DMS79 treated with DMSO at 0.1 percent for 48 hours (cell line): Measurements from ENCODE around the gene PPP1R13B.

Source experiments
- DNase-seq: peaks from one replicate; lab custom pipeline; 2025; lab: John Stamatoyannopoulos, UW

Gene PPP1R13B

DNA sequence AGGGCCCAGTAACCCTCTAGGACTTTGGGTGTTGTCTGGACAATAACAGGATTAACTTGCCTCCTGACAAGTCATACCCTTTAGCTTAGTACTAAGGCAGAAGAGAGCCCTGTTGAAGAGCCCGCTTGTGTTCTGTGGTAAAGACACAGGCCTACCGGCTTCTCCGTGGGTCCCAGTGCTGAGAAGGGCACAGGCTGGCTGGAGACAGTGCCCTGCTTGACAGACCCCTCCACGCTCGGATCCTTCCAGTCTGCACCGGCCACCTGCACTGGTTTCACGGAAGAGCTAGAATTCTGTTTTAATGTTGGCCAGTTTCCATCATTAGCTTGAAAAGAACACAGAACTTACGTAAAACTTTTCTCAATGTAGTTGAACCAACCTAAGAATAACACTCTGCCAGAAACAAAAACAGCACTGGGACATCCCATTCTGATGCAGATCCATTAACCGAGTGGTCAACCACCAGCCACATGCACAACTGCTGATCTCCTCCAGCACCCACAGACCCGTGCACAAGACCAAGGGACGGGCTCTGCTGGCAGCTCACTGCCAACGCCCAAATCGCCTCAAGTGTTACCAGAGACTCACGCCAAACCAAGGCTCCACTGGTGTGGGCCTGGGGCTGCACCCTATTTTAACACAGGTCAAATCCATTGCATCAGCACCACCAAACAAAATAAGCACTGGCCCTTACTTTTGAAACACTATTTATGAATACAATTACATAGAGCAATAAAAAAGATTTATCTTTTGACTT, 104.7 kb downstream of the PPP1R13B start:
- no peak for DNase-seq

DNA sequence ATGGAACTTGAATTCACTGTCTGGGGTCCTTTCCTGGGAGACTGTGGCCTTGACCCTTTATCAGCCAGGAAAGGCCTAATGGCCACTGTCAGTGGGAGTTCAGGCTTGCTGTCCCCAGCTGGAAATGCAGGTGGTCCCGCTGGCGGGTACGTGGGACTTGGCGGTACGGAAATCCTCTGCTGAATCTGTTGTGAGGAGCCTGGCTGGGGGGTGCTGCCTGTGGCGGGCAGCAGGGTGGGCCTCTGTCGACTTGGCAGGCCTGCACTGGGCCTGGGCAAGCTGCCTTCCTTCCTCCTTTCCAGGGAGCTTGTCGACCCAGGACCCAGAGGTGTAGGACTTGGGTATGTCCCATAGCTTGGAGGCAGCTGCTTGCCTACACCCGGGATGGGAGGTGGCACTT, 105.5 kb downstream of the PPP1R13B start:
- DNase-seq: no peak

DNA sequence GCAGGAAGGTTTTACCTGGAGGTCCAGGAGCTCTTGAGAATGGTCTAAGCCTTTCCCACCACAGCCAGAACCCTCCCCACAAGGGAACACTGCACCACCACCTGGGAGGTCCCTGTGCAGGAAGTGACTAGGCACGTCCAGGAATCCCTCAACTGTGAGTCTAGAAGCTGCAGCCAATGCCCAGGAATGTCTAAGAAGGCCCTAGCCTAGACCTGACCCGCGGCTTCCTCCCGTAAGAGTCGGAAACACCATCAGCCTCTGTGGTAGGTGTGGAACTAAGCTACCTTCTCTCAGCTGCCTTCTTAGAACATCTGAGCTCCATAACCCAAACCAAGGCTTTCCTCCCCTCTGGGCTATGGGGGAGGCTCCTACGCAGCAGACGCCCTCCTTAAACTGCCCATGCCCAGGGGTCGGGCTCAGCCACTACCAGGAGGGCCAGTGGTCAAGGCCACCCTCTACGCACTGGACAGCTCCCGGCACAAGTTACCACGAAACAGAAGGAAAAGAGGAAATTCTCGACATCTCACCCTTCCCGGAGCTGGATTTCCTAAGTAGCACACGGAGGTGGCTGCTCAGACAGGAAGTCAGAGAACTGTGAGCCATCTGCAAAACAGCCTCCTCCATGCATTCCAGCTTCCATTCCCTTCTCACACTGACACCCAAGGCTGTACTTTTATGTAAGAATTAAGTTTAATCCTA, 106.2 kb downstream of the PPP1R13B start:
- no peak for DNase-seq

DNA sequence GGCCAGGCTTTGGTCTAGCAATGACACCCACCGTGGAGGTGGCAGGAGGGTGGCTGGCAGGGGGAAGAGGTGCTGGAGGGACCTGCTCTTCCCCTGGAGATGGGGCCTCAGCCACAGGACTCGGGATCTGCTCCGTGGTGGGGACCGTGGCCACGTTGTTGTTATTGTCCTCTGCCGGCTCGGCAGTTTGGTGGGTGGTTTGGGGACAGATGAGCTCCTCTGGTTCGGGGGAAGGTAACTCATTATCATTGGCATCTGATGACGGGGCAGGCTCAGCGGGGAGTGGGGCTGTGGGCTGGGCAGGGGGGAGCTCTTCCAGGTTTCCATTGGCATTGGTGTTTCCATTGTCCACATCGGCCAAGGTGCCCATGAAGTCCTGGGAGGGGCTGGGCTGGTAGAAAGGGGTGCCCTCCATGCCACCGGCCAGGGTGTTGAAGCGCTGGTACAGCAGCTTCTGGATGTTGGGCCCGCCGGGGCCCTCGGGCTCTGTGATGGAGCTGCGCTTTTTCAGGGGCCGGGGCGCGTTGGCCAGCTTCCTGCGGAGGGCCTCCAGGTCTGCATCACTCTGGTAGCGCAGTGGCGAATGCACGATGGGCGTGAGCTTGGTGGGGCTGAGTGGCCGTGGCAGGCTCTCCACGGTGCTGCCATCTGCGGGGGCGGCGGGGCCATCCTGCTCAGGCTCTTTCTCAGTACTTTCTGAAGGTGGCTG, 107.4 kb downstream of the PPP1R13B start:
- no peak for DNase-seq

DNA sequence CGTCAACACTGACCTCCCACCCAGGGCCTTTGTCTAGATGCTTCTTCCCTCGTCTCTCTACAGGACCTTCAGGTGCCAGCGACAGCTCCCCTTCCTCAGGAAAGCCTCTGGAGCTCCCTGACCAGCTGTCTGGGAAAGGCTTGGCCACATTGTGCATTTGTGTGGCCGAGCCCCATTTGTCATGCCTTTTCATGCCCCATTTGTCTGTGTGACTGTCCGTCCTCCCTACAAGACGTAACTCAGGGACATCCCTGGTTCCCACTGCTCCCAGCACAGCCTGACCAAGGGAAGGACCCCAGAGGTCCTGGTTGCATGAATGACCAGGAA, 107.9 kb downstream of the PPP1R13B start:
- no peak for DNase-seq

DNA sequence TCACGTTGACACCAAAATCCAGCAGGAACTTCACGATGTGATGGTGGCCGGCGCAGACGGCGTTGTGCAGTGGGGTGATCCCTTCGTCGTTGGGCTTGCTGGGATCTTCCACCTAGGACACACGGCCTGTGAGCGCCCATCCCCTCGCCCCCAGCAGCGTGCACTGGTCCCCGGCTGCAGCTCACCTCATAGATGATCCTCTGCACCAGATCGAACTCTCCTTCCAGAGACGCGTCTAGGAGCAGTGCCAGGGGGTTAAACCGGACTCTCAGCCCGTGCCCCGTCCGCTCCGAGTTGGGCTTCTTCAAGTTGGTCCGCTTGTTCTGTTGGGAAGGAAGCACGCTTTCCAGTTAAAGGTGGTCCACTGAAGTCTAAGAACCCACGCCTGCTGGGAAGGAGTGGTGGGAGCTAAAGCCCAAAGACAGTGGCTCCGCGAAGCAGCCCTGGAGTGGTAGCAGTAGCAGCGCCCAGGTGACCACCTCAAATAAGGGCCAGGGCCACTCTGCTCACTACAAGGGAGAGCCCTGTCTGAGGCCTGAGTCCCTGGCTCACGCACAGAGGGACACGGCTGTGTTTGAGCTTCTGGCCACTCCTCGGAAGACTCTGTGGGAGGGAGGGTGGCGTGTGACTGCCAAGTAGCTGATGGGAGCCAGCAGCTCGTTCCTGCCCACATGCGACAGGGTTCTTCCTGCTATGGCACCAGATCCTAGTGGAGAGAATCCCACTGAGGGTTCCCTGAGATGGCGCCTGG, 108.5 kb downstream of the PPP1R13B start:
- DNase-seq: no peak

DNA sequence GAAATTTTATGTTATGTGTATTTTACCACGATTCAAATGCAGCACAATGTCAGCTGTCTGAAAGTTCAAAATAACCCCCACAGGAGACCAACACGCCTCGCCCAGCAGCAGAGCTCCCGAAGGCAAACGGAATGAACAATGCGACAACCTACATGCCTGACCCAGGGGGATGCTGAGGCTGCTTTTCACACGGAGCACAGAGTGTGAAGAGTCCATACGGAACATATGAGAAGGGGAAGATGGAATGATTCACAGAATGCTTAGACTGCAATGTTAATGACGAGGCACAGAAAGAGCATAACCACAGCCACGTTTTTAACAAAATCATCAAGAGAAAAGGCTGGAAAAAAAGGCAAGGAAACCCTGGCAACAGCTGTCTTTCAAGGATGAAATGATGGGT, 109.2 kb downstream of the PPP1R13B start:
- no peak for DNase-seq

DNA sequence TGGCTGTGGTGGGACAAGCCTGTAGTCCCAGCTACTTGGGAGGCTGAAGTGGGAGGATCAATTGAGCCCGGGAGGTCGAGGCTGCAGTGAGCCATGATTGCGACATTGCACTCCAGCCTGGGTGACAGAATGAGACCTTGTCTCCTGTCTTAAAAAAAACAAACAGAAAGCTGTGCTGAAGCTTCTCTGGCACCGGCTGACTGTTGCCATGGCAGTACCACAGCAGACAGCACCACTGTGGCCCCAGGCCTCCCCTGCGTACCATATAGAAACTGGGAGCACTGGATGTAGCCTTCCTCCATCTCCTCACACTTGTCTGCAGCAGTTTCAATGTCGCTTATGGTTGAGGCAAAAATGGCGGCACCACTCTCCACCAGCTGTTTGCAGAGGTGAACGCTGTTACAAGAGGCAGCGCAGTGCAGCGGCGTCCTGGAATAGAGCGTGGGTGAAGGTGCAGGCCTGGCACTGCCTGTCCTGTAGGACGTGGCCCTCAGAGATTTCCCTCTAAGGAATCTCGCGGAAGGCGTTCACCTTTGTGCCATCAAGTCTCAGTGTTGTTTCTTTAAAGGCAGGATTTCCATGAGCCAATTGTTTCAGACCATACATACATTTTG, 109.8 kb downstream of the PPP1R13B start:
- DNase-seq: no peak

DNA sequence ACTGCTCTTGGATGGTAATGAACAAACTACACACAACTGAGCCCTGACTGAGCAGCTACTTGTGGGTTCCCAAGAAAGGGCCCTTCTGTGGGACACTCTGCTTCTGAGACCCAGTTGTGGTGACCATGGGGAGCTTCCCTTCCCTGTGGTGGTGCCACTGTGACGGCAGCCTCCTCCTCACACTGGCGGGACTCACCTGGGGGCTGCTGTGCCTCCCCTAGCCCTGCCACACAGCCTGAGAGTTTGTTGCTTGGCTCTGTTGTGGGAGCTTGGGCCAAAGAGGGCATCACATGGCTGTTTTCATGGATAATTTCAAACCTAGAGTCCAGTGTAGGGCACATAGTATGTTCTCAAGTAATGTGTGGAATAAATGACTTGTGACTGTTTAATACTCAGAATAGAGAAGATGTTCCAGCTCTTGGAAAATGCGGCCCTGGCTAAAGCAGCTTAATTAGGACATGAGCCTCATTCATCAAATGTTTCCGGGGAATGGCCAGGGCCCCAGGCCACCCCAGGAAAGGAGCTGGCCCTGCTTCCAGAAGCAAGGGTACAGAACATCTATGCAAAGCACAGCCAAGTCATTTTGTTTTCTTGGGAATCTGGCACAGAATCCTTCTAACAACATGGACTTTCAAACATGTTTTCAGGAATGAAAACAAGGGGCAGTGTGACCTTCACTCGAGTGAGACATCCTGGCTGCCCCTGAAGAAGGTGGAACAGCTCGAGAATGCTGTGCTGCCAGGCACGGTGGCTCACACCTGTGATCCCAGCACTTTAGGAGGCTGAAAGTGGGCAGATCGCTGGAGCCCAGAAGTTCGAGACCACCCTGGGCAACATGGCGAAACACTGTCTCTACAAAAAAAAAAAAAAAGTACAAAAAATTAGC, 110.6 kb downstream of the PPP1R13B start:
- DNase-seq: no peak

DNA sequence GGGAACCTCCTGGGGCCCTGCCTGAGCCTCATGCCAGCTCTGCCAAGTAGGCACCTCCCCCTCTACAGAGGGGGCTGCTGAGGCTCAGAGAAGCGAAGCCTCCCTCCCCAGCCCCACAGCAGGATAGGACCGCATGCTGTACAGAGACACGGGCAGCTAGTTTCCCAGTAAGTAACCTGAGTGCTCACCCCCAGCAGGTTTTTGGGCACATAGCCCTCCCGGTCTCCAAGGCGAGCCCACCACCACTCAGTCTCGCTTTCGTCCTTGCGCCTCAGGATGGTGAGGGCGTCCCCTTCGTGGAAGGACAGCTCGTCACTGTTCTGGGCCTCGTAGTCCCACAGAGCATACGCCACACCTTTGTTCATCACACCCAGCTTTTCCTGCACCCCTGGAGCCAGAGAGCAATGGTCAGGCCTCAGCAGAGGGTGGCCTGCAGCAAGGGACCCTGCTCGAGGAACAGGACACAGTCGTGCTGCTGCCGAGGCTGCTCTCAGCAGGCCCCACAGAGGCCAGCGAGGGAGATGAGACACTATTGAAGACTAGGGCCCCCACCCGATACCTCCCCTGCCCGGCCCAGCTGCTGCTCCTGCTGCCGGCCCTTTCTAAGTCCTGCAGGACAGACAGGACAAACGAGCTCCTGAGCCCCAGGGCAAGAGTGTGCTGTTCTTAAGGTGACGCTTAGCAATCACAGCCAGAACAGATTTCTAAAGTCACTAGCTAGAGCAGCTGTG, 111.4 kb downstream of the PPP1R13B start:
- no peak for DNase-seq

DNA sequence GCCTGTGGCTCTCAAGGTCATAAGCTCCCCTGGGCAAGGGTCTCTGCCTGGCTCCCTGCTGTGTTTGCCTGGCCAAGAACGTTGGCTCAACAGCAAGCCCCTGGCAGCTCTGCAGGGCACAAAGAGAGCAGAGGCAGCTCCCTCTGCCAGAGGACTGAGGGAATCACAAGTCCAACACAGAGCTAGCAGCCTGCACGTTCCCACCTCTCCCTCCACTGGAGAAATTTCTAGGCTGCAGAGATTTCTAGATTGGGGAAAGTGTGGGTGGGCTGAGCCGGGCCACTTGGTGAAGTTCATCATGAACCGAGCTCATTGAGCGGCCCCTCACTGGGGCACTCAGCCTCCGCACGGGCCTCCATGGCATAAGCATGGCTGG, 111.9 kb downstream of the PPP1R13B start:
- DNase-seq: no peak

DNA sequence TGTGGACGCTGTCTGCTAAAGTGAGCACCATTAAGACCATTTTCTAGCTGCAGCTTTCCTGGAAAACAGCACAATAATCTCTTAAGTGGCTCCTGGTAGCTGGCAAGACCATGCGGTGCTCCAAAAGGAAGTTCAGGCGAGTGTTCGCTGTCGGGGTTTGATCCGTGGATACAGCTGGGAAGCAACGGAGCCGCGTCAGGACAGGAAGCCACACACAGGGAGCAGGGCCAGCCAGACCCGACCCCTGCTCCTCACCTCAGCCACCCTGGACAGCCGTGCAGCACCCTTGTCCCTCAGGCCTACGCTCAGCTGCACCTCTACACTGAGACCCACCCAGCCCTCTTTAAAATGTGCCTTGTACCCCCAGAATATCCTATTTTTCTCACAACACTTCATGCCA, 112.4 kb downstream of the PPP1R13B start:
- DNase-seq: no peak

DNA sequence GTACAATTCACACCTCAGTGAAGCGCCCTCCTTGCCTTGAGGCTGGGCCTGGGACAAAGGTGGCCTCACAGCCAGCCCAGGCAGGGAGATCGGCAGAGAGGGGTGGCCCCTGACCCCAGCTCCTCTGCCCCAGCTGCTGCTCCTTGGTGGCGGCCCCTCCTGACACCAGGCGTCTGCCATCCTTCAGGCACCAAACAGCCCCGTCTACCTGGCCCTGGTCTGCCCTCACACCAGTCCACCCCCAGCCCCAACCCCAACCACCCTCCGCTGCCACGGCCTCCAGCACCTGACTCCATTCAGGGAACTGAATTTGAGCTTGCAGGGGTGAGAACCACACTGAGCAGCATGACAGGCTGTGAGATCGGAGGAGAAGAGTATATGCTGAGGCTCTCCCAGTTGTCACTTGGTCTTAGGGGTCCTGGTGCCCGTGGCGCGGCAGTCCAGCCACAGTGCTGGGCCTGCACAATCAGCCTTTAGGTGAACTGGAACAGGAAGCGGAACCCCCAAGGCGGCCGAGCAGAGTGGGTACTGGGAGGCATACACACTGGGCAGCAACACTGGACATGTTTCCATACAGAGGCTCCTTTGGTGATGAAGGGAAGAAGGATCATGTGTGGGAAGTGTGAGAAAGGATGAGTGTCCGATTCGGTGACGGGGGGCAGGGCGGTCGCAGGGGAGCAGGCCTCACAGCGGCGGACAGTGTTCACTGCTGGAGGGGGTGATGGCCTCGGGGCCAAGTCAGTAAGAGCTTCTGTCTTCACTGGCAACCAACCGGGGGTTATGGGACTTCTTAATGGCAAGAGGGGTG, 113.1 kb downstream of the PPP1R13B start:
- no peak for DNase-seq

DNA sequence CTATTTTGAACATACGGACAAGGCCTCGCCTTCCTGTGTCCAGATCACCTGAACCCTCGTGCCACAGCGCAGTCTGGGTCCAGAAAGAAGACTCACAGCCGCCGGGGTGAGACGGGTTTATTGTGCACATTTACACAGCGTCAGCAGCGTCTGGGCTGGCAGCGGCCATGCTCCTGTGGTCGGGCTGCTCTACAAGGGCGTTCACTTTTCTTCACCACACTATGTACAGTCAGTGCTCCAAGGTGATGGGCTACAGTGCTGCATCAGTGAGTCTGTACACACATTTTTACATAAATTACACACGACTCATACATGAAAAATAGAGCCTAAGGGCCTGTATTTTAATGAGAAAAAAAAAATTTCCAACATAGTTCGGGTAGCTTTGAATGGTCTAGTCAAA, 113.7 kb downstream of the PPP1R13B start:
- no peak for DNase-seq

DNA sequence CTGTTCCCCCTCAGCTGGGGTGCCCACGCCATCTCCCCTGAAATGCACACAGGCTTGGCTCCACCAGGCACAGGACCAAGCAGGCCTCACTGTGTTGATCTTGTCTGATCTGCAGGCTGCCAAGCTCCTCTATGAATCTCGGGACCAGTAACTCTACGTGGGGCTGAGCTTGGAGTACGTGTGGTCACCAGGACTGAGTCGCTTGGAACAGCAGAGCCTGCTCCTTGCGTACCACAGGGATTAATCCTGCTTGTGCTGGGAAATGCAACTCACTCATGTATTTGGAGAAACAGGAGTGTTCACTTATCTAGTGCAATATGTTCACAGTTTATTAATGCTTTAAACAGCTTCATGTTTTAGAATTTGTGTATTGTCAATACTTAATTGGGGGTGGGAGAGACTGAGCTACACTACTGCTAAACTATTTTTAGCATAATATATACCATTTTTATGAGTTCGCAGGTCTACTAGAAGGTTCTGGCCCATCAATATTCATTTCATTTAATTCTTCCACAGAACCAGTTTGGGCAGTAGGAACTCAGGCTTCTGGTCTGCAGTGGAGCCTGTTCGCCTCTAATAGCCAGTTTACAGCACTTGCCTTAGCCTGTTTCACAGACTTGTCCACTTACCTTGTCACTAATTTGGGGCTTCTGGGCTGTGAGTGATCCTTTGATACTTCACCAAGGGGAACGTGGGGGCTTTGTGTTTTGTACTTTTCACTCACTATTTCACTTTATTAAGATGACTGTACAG, 114.3 kb downstream of the PPP1R13B start:
- DNase-seq: no peak

DNA sequence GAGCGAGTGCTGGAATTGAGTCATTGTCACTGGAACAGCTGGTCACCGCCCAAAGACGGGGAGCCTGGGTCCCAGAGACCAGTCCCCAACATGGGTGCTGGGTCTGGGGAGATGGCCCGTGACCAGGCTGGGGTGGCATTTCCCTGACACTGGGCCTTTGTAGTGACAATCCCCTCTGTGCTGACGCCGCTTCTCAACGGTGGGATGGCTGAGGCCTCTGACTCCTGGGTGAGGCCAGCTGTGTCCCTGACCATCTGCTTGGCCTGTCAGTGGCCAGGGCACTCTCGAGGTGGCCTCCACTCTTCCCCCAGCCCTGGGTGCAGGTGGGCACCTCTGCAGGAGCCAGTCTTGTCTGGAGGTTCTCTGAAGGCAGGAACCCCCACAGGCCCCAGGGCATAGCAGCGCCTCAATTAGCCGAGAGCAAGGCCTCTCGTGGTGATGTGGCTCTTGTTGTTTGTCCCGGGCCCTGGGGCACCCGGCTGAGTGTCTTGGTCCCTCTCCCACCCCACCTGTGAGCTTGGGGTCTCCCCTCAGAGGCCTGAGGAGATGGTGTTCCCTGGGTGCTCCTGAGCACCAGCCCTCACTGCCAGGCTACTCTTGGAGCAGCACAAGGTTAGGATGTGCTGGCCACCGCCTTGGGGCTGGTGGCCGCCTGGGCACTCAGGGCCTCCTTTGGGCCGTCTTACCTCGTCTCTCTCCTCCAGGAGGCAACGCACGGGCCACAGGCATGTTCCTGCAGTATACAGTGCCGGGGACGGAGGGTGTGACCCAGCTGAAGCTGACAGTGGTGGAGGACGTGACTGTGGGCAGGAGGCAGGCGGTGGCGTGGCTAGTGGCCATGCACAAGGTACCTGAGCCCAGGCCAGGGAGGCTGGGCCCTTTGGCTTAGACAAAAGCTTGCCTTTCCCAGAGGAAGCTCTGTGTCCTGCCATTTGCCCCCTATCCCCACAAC, 115.2 kb downstream of the PPP1R13B start:
- DNase-seq: no peak

DNA sequence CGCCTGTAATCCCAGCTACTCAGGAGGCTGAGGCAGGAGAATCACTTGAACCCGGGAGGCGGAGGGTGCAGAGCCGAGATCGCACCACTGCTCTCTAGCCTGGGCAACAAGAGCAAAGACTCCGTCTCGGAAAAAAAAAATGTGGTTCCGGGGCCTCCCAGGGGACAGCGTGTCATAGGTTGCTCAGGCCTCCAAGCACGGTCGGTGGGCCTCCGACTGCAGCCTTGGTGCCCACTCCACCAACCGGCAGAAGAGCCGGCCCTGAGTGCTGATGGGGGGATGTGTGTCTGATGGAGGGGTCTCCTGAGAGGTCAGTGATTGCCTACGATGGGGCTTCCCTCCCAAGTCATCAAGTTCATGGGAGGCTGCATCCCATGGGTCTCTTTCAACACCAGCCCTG, 115.9 kb downstream of the PPP1R13B start:
- no peak for DNase-seq
